NCI-H2196 (cell line): ENCODE data around the gene SOX6.

Experiments used
- DNase-seq: peaks from one replicate; lab custom pipeline; 2025; ENCODE audit not compliant: unreplicated experiment; lab: John Stamatoyannopoulos, UW

SOX6 gene

GRCh38 chr11:16279524-16279923 is 76.8 kb downstream of the SOX6 start:
- no peak for DNase-seq

GRCh38 chr11:16278979-16279378 is 77.4 kb downstream of the SOX6 start:
- DNase-seq, result no peak

GRCh38 chr11:16278273-16278672 is 78.1 kb downstream of the SOX6 start:
- no peak for DNase-seq

- no peak for DNase-seq
Observed at GRCh38 chr11:16276251-16276650, 80.1 kb downstream of the SOX6 start.

GRCh38 chr11:16271258-16271657 is 85.1 kb downstream of the SOX6 start:
- no peak for DNase-seq

- DNase-seq, result no peak
Observed at GRCh38 chr11:16266021-16266420, 90.3 kb downstream of the SOX6 start.

- DNase-seq, result no peak
Observed at GRCh38 chr11:16265022-16265421, 91.3 kb downstream of the SOX6 start.

GRCh38 chr11:16262645-16262955 is 93.7 kb downstream of the SOX6 start:
- DNase-seq, result no peak

GRCh38 chr11:16261836-16262644 is 94.3 kb downstream of the SOX6 start:
- no peak for DNase-seq

GRCh38 chr11:16252373-16252772 is 104.0 kb downstream of the SOX6 start:
- no peak for DNase-seq

- DNase-seq, result no peak
Observed at GRCh38 chr11:16248248-16248647, 108.1 kb downstream of the SOX6 start.

GRCh38 chr11:16242806-16243205 is 113.5 kb downstream of the SOX6 start:
- DNase-seq, result no peak

- DNase-seq, result no peak
Observed at GRCh38 chr11:16240687-16241086, 115.7 kb downstream of the SOX6 start.

GRCh38 chr11:16239141-16240105 is 116.9 kb downstream of the SOX6 start:
- no peak for DNase-seq

- DNase-seq, result peak; percentile 81
Observed at GRCh38 chr11:16226245-16226644, 130.1 kb downstream of the SOX6 start.

- no peak for DNase-seq
Observed at GRCh38 chr11:16225623-16226022, 130.7 kb downstream of the SOX6 start.

- DNase-seq, result no peak
Observed at GRCh38 chr11:16223558-16223957, 132.8 kb downstream of the SOX6 start.

GRCh38 chr11:16217631-16218030 is 138.7 kb downstream of the SOX6 start:
- no peak for DNase-seq

GRCh38 chr11:16216831-16217230 is 139.5 kb downstream of the SOX6 start:
- no peak for DNase-seq

GRCh38 chr11:16215352-16215751 is 141.0 kb downstream of the SOX6 start:
- DNase-seq, result no peak

GRCh38 chr11:16211407-16211806 is 144.9 kb downstream of the SOX6 start:
- DNase-seq, result no peak

- DNase-seq, result no peak
Observed at GRCh38 chr11:16204261-16204660, 152.1 kb downstream of the SOX6 start.
